Cardiac septum (tissue), 1 donor: Measurements from ENCODE around the gene PEX12. TPM values are rescaled to one million over a fixed set of nuclear protein-coding genes. Genes with fewer than 3 reads are reported as not detected.
"Not testable (repeated sequence)": the region's sequence is repeated elsewhere in the genome, so short reads cannot be mapped to it uniquely, and the experiment has no call there.

Experiments used
- DNase-seq: peaks from one replicate; pipeline ENCODE4 v3.0.0-alpha.2; 2020; ENCODE audit warnings: low spot score
- intact Hi-C: fragments of 100-400 bp; cut with DNase I; formaldehyde crosslinking; loops from one replicate; pipeline ENCODE4 v1.14.0; 2022
- total RNA-seq: library from RNA; stranded (reverse); fragmentation: NEBNext Ultra II Directional; extraction: Animal tissue kit (Norgen Biotek cat#: 25700); gene quantifications from one replicate; pipeline ENCODE4 v1.2.1, GENCODE V29; 2021
- donor health status: DM: no; HTN: no; CAD: no.

The PEX12 gene
- total RNA-seq, 1 donor from 2014 or later, result 9.2 TPM

DNA sequence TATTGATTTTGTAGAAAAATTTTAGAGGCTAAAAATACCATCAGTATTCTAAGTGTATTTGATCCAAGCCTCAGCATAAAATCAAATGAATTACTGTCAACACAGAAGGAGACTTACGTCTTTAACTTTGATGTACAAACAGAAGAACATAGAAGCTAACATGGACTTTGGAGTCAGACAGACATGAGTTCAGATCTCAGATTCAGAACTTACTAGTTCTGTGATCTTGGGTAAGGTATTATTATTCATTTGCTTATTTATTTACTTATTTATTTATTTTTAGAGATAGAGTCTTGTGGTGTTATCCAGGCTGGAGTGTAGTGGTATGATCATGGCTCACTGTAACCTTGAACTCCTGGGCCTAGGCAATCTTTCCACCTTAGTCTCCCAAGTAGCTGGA lies 36.9 kb downstream of the PEX12 start:
- intact Hi-C loops, result no loop called here
- DNase-seq, result no peak

DNA sequence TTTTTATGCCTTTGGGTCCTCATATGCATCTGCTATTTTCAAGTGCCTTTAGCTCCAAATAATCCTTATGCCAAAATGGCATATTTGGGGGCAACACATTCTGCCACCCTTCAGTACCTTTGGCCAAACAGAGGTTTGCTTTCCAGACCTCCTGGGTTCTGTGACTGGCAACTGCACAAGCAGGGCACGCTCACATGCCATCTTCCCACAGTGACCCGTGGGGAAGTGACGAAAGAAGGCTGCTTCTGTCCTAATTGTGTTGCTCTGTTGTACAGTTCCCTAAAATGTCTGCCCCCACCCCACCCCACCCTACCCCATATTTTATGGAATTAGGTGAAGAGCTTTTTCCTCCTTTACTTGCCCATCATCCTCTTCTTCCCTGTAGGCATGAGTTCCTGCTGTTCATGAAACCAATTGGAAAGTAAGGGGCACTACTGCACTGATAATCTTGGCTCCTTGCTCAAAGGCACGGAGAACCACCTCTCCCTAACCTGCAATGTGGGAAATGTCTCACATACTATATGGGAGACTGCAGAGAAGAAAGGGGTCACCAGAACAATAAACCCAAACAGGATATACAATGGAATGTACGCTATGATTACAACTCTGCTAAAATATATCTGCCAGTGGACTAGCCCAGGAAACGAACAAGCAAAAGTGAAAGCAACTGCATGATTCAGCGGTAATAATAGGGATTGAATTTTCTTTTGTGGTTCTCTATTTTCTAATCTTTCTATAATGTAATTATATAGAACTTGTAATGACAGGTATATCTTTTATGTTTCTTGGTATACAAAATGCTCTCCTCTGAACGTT lies 37.6 kb downstream of the PEX12 start:
- intact Hi-C loops, result no loop called here
- peak; percentile 87 for DNase-seq

DNA sequence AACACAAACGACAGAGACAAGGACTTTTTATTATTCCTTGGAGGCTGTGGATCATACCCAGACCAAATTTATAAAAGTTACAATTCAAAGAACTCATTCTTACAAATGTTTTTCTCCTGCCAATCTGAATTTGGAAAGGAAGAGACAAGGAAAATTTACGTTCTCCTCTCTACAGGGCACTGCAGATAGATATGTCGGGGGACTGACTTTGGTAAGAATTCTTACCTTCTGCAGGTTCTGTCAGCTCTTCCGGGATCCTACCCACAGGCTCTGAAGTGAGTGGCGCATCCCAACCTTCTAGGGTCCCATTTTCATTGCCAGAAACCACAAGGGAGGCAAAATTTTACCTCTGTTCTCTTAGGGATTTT lies 38.7 kb downstream of the PEX12 start:
- DNase-seq, result no peak
- intact Hi-C loops, result loop anchor here (5.0 to 10.0 kb wide), 4 partner anchors 107 to 367 kb away; partner anchors contain the start of genes SLFN11, SLFN12 and SLFN5

DNA sequence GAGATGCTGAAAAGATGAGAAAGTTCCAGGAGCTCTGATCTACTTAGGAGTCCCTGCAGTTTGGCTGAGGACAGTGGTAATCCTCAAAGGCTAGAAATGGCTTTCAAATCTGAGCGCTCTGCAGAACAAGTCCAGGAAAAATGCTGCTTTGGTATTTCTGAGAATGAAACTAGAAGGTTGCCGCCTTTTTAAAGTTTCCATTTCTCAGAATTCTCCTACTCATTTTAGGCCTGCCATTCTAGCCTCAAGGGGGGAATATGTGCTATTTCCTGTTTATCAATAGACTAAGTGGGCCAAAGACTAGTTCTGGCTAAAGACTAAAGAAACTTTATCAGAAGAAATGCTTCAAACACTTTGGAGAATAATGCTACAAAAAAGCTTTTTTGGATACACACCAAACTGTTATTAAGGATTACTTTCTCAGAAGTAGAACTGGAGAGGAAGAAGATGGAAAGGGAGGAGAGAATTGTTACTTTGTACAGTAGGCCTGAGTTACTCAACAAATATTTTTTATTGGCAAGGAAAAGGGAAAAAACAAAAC lies 40.7 kb downstream of the PEX12 start, which contains the start of gene SLFN12L:
SLFN12L (minus strand) TSS at position 78 of the 541 bp plus-strand sequence. CDS start 15,314 bp downstream, outside the sequence.
- intact Hi-C loops, result loop anchor here (2.0 to 10.0 kb wide), 5 partner anchors 105 to 365 kb away; partner anchors contain the start of genes SLFN11, SLFN12 and SLFN5
- DNase-seq, result no peak

DNA sequence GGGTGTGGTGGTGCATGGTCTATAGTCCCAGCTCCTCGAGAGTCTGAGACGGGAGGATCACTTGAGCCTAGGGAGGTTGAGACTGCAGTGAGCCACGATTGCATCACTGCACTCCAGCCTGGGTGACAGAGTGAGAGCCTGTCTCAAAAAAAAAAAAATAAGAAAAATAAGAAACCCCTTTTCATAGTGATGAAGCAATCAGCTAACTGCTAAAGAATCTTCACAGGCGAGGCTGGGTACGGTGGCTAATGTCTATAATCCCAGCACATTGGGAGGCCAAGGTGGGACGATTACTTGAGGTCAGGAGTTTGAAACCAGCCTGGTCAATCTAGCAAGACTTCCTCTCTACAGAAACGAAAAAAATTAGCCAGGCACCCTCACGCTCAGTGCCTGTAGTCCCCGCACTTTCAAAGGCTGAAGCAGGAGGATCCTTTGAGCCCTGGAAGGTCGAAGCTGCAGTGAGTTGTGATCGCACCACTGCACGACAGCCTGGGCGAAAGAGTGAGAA lies 41.7 kb downstream of the PEX12 start:
- intact Hi-C loops, result loop anchor here (2.0 to 10.0 kb wide), 5 partner anchors 104 to 364 kb away; partner anchors contain the start of genes SLFN11, SLFN12 and SLFN5
- no peak for DNase-seq

DNA sequence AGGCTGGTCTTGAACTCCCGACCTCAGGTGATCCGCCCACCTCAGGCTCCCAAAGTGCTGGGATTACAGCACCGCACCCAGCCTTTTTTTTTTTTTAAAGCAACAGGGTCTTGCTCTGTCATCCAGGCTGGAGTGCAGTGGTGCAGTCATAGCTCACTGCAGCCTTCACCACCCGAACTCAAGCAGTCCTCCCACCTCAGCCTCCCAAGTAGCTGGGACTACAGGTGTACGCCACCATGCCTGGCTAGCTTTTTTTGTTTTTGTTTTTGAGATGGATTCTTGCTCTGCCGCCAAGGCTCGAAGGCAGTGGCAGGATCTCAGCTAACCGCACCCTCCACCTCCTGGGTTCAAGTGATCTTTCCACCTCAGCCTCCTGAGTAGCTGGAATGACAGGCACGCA lies 43.0 kb downstream of the PEX12 start:
- intact Hi-C loops, result loop anchor here (5.0 to 10.0 kb wide), 4 partner anchors 103 to 363 kb away; partner anchors contain the start of genes SLFN11, SLFN12 and SLFN5
- not testable (repeated sequence) for DNase-seq

DNA sequence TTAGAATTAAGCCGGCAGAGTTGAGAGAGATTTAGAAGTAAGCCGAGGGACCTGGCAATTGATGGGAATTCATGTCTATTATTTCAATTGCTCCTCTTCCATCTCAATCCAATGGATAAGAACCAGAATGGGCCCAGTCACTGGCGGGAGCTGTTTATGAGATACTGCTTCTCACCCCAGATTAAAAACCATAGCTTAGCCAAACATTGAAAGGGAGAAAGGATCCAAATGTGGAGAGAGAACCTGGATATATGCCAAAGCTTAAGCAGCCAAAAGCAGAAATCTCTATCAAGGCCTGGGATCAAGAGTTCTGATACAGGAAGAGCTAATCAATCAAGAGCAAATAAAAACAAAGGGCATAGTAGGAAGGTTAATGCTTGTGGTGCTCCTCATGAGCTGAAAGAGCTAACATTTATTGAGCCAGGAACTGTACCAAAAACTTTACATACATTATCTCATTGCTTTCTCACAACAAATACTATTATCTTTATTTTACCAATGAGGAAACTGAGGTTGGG lies 43.7 kb downstream of the PEX12 start:
- intact Hi-C loops, result loop anchor here (5.0 to 10.0 kb wide), 4 partner anchors 102 to 362 kb away; partner anchors contain the start of genes SLFN11, SLFN12 and SLFN5
- DNase-seq, result no peak

DNA sequence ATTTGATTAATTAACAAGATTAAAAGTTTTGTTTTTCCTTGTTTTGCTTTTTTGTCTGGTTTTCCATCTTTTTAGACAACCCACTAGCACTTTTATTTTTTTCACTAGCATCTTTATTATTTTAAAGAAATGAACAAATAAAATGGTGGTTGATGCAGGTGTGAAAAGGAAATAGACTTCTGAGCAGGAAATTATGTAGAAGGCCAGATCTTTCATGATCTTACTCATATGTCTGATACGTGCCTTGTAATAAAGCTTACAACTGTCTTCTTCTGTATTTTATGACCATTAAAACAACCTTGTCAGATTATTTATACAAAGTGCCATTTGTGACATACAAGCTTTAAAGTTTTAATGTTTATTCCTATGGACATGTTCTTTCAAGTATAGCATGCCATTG lies 47.2 kb downstream of the PEX12 start:
- no peak for DNase-seq
- intact Hi-C loops, result loop anchor here (10.0 kb wide), 1 partner anchor 156 kb away; the partner anchor contains the start of gene SLFN11

DNA sequence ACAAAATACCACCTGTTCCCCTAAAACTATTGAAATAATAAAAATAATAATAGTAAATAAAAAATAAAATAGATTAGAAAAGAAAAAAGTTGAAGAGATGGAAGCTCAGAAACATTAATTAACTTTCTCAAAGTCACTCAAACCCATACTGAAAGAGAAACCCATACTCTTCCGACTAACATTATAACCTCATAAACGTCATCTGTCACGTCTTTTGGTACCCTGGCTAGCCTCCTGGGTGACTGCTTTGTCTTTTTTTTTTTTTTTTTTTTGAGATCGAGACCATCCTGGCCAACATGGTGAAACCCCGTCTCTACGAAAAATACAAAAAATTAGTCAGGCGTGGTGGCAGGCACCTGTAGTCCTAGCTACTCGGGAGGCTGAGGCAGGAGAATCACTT lies 48.5 kb downstream of the PEX12 start:
- intact Hi-C loops, result loop anchor here (10.0 kb wide), 1 partner anchor 155 kb away; the partner anchor contains the start of gene SLFN11
- no peak for DNase-seq

DNA sequence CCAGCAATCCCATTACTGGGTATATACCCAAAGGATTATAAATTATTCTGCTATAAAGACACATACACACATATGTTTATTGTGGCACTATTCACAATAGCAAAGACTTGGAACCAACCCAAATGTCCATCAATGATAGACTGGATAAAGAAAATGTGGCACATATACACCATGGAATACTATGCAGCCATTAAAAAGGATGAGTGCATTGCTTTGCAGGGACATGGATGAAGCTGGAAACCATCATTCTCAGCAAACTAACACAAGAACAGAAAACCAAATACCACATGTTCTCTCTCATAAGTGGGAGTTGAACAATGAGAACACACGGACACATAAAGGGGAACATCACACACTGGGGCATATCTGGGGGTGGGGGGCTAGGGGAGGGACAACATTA lies 49.0 kb downstream of the PEX12 start:
- DNase-seq, intact Hi-C loops: not testable (repeated sequence)

Other genes starting within 250 kb of the PEX12 start
- gene SLFN11, start 204.9 kb downstream of the PEX12 start, total RNA-seq, result 23.0 TPM
- 4.3 TPM for gene SLFN12, start 146.1 kb downstream of the PEX12 start, total RNA-seq
- 4.8 TPM for gene SLFN13, start 129.8 kb downstream of the PEX12 start, total RNA-seq
- 0.92 TPM for gene SLFN12L, start 40.9 kb downstream of the PEX12 start, total RNA-seq
- 0.08 TPM for gene SLFN14, start 17.8 kb downstream of the PEX12 start, total RNA-seq
- gene AP2B1, start 8.8 kb upstream of the PEX12 start, total RNA-seq, result 137 TPM
- gene RASL10B, start 153.1 kb upstream of the PEX12 start, total RNA-seq, result 22.0 TPM
- gene GAS2L2, start 174.7 kb upstream of the PEX12 start, total RNA-seq, result 0.08 TPM
- not detected for gene C17orf50, start 182.3 kb upstream of the PEX12 start, total RNA-seq
- gene MMP28, start 217.1 kb upstream of the PEX12 start, total RNA-seq, result 1.2 TPM
- gene TAF15, start 230.9 kb upstream of the PEX12 start, total RNA-seq, result 140 TPM